HepG2 (cell line): Measurements from ENCODE around the gene EHD1. TPM values are rescaled to one million over a fixed set of nuclear protein-coding genes. Genes with fewer than 3 reads are reported as not detected.
A peak's percentile ranks its signal among the peaks of the same experiment; 100 is the strongest.

Experiments used
- BCL6 ChIP-seq: IDR thresholded peaks from 2 replicates; pipeline ENCODE4 v1.6.1; 2016; ENCODE audit warnings: missing genetic modification reagents, missing compliant biosample characterization
- ERF ChIP-seq: IDR thresholded peaks from 2 replicates; pipeline ENCODE4 v1.6.1; 2018; ENCODE audit warnings: missing biosample characterization, missing genetic modification reagents
- GFI1 ChIP-seq: sonication (generic); formaldehyde crosslinking; IDR thresholded peaks from 2 replicates; pipeline ENCODE4 v1.5.0; 2020; ENCODE audit warnings: missing genetic modification reagents, mild to moderate bottlenecking, borderline replicate concordance
- IRF2 ChIP-seq: IDR thresholded peaks from 2 replicates; pipeline ENCODE4 v1.6.1; 2018; ENCODE audit warnings: missing genetic modification reagents, missing compliant biosample characterization
- KDM6A ChIP-seq: IDR thresholded peaks from 2 replicates; pipeline ENCODE4 v1.6.1; 2016; ENCODE audit warnings: low read depth
- KLF16 ChIP-seq, 2 experiments: sonication (generic) in 1 of 2; formaldehyde crosslinking in 1 of 2; IDR thresholded peaks; 2 replicates each; pipeline versions ENCODE4 v1.6.1 to v1.8.0; 2016 to 2023; ENCODE audit warnings: missing genetic modification reagents in 2 of 2, missing compliant biosample characterization in 1 of 2
- RFX3 ChIP-seq: IDR thresholded peaks from 2 replicates; pipeline ENCODE4 v1.6.1; 2016; ENCODE audit warnings: missing biosample characterization, missing genetic modification reagents
- RFXAP ChIP-seq: sonication (generic); formaldehyde crosslinking; IDR thresholded peaks from 2 replicates; pipeline ENCODE4 v1.4.0; 2020; ENCODE audit warnings: missing genetic modification reagents, borderline replicate concordance
- SETDB1 ChIP-seq: sonication (generic); formaldehyde crosslinking; IDR thresholded peaks from 2 replicates; pipeline ENCODE4 v1.5.1; 2020; ENCODE audit warnings: missing genetic modification reagents, mild to moderate bottlenecking, borderline replicate concordance
- SP1 ChIP-seq, 2 experiments: fragments of 450-650 bp in 1 of 2; sonication (generic) in 1 of 2; formaldehyde crosslinking in 1 of 2; IDR thresholded peaks; 2 replicates each; pipeline versions ENCODE4 v1.4.0 to v1.6.1; 2016 to 2020; ENCODE audit warnings: missing genetic modification reagents in 1 of 2
- XRCC5 ChIP-seq: fragments of 200-400 bp; formaldehyde crosslinking; optimal IDR thresholded peaks from 2 replicates; pipeline ENCODE3; 2017; ENCODE audit warnings: mild to moderate bottlenecking, low read length
- ZNF253 ChIP-seq: sonication (generic); formaldehyde crosslinking; IDR thresholded peaks from 2 replicates; pipeline ENCODE4 v1.8.0; 2022; ENCODE audit warnings: mild to moderate bottlenecking, missing genetic modification reagents, borderline replicate concordance
- ZNF451 ChIP-seq: sonication (generic); formaldehyde crosslinking; IDR thresholded peaks from 2 replicates; pipeline ENCODE4 v1.5.0; 2020; ENCODE audit warnings: mild to moderate bottlenecking, missing genetic modification reagents
- ZNF557 ChIP-seq: sonication (generic); formaldehyde crosslinking; IDR thresholded peaks from 2 replicates; pipeline ENCODE4 v1.4.0; 2020; ENCODE audit warnings: missing genetic modification reagents
- ZNF766 ChIP-seq: sonication (generic); formaldehyde crosslinking; IDR thresholded peaks from 2 replicates; pipeline ENCODE4 v1.5.0; 2020; ENCODE audit warnings: missing genetic modification reagents, borderline replicate concordance
- ZNF777 ChIP-seq: sonication (generic); formaldehyde crosslinking; IDR thresholded peaks from 2 replicates; pipeline ENCODE4 v1.4.0; 2020; ENCODE audit warnings: missing genetic modification reagents
- polyA plus RNA-seq, 8 experiments: library from polyadenylated mRNA; depleted of rRNA in 3 of 8; stranded (reverse) in 7 of 8; unstranded in 1 of 8; fragments of >200 nt; fragmentation: Illumina TruSeq in 4 of 8; extraction: Trizol in 4 of 8; gene quantifications; 2 replicates each; pipeline versions ENCODE4 v1.2.1 to v1.2.3, GENCODE V29; 2011 to 2016; ENCODE audit warnings: low read depth in 4 of 8, missing spikeins in 1 of 8, mixed read lengths in 1 of 8; ENCODE audit not compliant: insufficient read depth in 1 of 8
- total RNA-seq, 5 experiments: library from RNA; depleted of rRNA; stranded (reverse); fragments of >200 nt; fragmentation: Illumina TruSeq; extraction: Trizol; gene quantifications; 2 replicates each; pipeline ENCODE4 v1.2.3, GENCODE V29; 2016; ENCODE audit warnings: low read depth in 1 of 5
- TF ChIP-seq, protein P1 (sequence below): sonication (generic); formaldehyde crosslinking; IDR thresholded peaks from 2 replicates; pipeline ENCODE4 v1.4.0; 2020; ENCODE audit warnings: missing genetic modification reagents
- TF ChIP-seq, protein P2 (sequence below): IDR thresholded peaks from 2 replicates; pipeline ENCODE4 v1.6.1; 2016; ENCODE audit warnings: low read depth, control low read depth
- TF ChIP-seq, protein P3 (sequence below): sonication (generic); formaldehyde crosslinking; IDR thresholded peaks from 2 replicates; pipeline ENCODE4 v1.4.0; 2020; ENCODE audit warnings: mild to moderate bottlenecking, missing genetic modification reagents
- TF ChIP-seq, protein P4 (sequence below): sonication (generic); formaldehyde crosslinking; IDR thresholded peaks from 2 replicates; pipeline ENCODE4 v1.4.0; 2020; ENCODE audit warnings: missing genetic modification reagents

EHD1 gene
- total and polyA plus RNA-seq, 2 of the 13 experiments (the other 11 are each of a cell fraction or from before 2014, with no cell fraction given) = 23.6 to 26.6 TPM

DNA sequence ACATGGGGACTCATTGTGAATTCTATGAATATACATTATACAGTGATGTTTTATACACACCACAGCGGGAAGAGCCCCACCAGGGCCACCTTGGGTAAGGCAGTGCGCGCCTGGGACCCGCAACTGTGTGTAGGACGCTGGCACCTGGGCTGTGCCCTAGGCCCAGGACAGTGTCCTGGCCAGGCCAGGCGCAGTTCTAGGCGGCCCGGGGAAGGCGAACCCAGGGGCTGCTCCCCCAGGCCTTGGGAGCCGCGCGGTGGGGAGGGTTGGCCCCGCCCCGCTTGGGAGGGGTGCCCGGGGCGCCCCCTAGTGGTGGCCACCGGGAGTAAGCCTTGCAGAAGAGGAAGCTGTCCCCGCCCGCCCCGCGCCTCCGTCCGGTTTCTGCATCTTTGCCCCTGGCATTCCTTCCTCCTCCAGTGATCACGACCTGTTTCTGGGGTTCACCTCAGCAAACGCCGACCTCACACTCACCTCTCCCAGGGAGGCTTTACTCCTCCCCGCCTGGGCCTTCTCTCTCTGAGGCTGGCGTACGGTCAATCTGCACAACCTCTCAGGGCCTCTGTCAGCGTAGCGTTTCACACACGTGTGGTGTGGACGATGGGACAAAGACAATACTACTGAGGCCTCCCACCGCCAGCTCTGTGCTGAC is 9.5 kb upstream of the EHD1 start (continued):
- TF ChIP-seq, protein P1, sequence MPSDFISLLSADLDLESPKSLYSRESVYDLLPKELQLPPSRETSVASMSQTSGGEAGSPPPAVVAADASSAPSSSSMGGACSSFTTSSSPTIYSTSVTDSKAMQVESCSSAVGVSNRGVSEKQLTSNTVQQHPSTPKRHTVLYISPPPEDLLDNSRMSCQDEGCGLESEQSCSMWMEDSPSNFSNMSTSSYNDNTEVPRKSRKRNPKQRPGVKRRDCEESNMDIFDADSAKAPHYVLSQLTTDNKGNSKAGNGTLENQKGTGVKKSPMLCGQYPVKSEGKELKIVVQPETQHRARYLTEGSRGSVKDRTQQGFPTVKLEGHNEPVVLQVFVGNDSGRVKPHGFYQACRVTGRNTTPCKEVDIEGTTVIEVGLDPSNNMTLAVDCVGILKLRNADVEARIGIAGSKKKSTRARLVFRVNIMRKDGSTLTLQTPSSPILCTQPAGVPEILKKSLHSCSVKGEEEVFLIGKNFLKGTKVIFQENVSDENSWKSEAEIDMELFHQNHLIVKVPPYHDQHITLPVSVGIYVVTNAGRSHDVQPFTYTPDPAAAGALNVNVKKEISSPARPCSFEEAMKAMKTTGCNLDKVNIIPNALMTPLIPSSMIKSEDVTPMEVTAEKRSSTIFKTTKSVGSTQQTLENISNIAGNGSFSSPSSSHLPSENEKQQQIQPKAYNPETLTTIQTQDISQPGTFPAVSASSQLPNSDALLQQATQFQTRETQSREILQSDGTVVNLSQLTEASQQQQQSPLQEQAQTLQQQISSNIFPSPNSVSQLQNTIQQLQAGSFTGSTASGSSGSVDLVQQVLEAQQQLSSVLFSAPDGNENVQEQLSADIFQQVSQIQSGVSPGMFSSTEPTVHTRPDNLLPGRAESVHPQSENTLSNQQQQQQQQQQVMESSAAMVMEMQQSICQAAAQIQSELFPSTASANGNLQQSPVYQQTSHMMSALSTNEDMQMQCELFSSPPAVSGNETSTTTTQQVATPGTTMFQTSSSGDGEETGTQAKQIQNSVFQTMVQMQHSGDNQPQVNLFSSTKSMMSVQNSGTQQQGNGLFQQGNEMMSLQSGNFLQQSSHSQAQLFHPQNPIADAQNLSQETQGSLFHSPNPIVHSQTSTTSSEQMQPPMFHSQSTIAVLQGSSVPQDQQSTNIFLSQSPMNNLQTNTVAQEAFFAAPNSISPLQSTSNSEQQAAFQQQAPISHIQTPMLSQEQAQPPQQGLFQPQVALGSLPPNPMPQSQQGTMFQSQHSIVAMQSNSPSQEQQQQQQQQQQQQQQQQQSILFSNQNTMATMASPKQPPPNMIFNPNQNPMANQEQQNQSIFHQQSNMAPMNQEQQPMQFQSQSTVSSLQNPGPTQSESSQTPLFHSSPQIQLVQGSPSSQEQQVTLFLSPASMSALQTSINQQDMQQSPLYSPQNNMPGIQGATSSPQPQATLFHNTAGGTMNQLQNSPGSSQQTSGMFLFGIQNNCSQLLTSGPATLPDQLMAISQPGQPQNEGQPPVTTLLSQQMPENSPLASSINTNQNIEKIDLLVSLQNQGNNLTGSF (CRISPR knock-in tag) = peak; percentile 42; the same call in 1 of the 2 replicates
- peak; percentile 13; the same call in 1 of the 2 replicates for TF ChIP-seq GFI1 (CRISPR knock-in tag)
- no peak for TF ChIP-seq SETDB1 (CRISPR knock-in tag)
- TF ChIP-seq ERF = peak; percentile 40; the same call in 1 of the 2 replicates
- TF ChIP-seq BCL6 (CRISPR knock-in tag) = peak; percentile 8; the same call in 1 of the 2 replicates
- TF ChIP-seq ZNF253 (CRISPR knock-in tag) = 0 out of 2 replicates have a peak, but pooled peaks have one; percentile 26
- peak; percentile 68; the same call in 1 of the 2 replicates for TF ChIP-seq RFXAP (CRISPR knock-in tag)
- TF ChIP-seq, protein P2, sequence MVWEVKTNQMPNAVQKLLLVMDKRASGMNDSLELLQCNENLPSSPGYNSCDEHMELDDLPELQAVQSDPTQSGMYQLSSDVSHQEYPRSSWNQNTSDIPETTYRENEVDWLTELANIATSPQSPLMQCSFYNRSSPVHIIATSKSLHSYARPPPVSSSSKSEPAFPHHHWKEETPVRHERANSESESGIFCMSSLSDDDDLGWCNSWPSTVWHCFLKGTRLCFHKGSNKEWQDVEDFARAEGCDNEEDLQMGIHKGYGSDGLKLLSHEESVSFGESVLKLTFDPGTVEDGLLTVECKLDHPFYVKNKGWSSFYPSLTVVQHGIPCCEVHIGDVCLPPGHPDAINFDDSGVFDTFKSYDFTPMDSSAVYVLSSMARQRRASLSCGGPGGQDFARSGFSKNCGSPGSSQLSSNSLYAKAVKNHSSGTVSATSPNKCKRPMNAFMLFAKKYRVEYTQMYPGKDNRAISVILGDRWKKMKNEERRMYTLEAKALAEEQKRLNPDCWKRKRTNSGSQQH (CRISPR knock-in tag) = 0 out of 2 replicates have a peak, but pooled peaks have one; percentile 50
- 0 out of 2 replicates have a peak, but pooled peaks have one; percentile 18 for TF ChIP-seq ZNF766 (CRISPR knock-in tag)
- peak; percentile 64; the same call in 1 of the 2 replicates for TF ChIP-seq ZNF557
- TF ChIP-seq KLF16 (CRISPR knock-in tag; IDR thresholded peaks at IDR 0.05) = peak in 1 of 2 experiments; percentile 44; a peak in 1 of 4 replicates
- TF ChIP-seq, protein P3, sequence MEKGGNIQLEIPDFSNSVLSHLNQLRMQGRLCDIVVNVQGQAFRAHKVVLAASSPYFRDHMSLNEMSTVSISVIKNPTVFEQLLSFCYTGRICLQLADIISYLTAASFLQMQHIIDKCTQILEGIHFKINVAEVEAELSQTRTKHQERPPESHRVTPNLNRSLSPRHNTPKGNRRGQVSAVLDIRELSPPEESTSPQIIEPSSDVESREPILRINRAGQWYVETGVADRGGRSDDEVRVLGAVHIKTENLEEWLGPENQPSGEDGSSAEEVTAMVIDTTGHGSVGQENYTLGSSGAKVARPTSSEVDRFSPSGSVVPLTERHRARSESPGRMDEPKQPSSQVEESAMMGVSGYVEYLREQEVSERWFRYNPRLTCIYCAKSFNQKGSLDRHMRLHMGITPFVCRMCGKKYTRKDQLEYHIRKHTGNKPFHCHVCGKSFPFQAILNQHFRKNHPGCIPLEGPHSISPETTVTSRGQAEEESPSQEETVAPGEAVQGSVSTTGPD (CRISPR knock-in tag) = no peak
- no peak for TF ChIP-seq SP1 (IDR thresholded peaks at IDR 0.05)
- TF ChIP-seq SP1 (CRISPR knock-in tag; IDR thresholded peaks at IDR 0.05) = peak; percentile 59
- TF ChIP-seq IRF2 = no peak
- TF ChIP-seq, protein P4, sequence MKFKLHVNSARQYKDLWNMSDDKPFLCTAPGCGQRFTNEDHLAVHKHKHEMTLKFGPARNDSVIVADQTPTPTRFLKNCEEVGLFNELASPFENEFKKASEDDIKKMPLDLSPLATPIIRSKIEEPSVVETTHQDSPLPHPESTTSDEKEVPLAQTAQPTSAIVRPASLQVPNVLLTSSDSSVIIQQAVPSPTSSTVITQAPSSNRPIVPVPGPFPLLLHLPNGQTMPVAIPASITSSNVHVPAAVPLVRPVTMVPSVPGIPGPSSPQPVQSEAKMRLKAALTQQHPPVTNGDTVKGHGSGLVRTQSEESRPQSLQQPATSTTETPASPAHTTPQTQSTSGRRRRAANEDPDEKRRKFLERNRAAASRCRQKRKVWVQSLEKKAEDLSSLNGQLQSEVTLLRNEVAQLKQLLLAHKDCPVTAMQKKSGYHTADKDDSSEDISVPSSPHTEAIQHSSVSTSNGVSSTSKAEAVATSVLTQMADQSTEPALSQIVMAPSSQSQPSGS (CRISPR knock-in tag) = peak; percentile 23; the same call in 1 of the 2 replicates
- peak; percentile 35; the same call in 1 of the 2 replicates for TF ChIP-seq ZNF777 (CRISPR knock-in tag)
- 0 out of 2 replicates have a peak, but pooled peaks have one; percentile 28 for TF ChIP-seq ZNF451 (CRISPR knock-in tag)
- TF ChIP-seq XRCC5 = peak; percentile 91
- no peak for TF ChIP-seq RFX3 (CRISPR knock-in tag)
- no peak for TF ChIP-seq KDM6A (CRISPR knock-in tag)
